ENCODE measurements around the gene COBLL1.
"Not testable (repeated sequence)": the region's sequence is repeated elsewhere in the genome, so short reads cannot be mapped to it uniquely, and the experiment has no call there.

Gene COBLL1

GRCh38 chr2:164841719-164842623, at the start of gene COBLL1:
TSS of gene COBLL1 (minus strand) at chr2:164841823. CDS start at chr2:164841196, 627 bp downstream.
- DNase-seq (ENCODE audit: insufficient read length, low spot score) (peak; percentile 28), FAIRE-seq (no peak)

GRCh38 chr2:164890544-164890943, 48.9 kb upstream of the COBLL1 start:
- no peak for DNase-seq (ENCODE audit: insufficient read length, low spot score)
- FAIRE-seq: no peak

GRCh38 chr2:164888592-164888991, 47.0 kb upstream of the COBLL1 start:
- DNase-seq (ENCODE audit: insufficient read length, low spot score): no peak
- FAIRE-seq: no peak

GRCh38 chr2:164887434-164888144, 46.0 kb upstream of the COBLL1 start:
- DNase-seq (ENCODE audit: insufficient read length, low spot score): no peak

DNA sequence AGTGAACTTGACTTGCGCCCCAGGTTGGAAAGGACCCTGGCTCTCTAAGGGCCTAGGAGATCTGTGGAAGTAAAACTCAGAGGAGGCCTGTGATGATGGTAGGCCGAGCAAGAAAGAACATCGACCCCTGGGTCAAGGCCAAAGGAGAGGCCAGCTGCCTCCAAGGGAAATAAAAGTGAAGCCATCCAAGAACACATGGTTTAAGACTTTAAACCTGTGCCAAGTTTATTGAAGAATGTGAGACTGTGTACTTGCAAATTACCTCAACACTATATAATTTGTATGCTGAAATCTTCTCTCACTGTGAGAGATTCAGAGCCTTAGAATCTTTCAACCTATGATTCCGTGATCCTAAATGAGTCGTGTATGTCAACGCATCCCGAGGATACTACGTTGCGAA, 40.7 kb upstream of the COBLL1 start:
- no peak for FAIRE-seq

More at GRCh38 chr2:164887434-164888144, 46.0 kb upstream of the COBLL1 start:
- FAIRE-seq: no peak

GRCh38 chr2:164881524-164881923, 39.9 kb upstream of the COBLL1 start:
- FAIRE-seq (no peak), DNase-seq (ENCODE audit: insufficient read length, low spot score) (no peak)

More for the DNA sequence above, 40.7 kb upstream of the COBLL1 start:
- no peak for DNase-seq (ENCODE audit: insufficient read length, low spot score)

- FAIRE-seq (no peak), DNase-seq (ENCODE audit: insufficient read length, low spot score) (no peak)
Observed at GRCh38 chr2:164879901-164880535, 38.4 kb upstream of the COBLL1 start.

- FAIRE-seq: no peak
- no peak for DNase-seq (ENCODE audit: insufficient read length, low spot score)
Observed at GRCh38 chr2:164877927-164878326, 36.3 kb upstream of the COBLL1 start.

- DNase-seq (ENCODE audit: insufficient read length, low spot score): no peak
- FAIRE-seq: no peak
Observed at GRCh38 chr2:164877169-164877568, 35.5 kb upstream of the COBLL1 start.

- FAIRE-seq: no peak
- DNase-seq (ENCODE audit: insufficient read length, low spot score): no peak
Observed at GRCh38 chr2:164875334-164876205, 33.9 kb upstream of the COBLL1 start.

- no peak for DNase-seq (ENCODE audit: insufficient read length, low spot score)
Observed at GRCh38 chr2:164873210-164873908, 31.7 kb upstream of the COBLL1 start.

DNA sequence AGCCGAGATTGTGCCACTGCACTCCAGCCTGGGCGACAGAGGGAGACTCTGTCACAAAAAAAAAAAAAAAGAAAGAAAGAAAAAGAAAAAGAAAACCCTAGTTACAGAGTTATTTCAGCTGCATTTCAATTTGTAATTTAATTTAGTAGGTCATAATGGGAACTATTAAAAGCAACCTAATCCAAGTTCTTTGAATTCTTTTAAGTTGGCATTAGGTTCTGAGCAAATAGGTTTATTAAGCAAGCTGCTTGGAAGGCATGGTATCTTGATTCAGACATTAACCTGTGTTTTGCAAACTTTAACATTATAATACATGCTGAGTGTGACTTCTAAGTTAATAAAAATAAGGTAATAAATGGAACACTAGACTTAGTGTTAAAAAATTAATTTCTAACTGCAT, 29.8 kb upstream of the COBLL1 start:
- FAIRE-seq (no peak), DNase-seq (ENCODE audit: insufficient read length, low spot score) (no peak)

More at GRCh38 chr2:164873210-164873908, 31.7 kb upstream of the COBLL1 start:
- FAIRE-seq: no peak

DNA sequence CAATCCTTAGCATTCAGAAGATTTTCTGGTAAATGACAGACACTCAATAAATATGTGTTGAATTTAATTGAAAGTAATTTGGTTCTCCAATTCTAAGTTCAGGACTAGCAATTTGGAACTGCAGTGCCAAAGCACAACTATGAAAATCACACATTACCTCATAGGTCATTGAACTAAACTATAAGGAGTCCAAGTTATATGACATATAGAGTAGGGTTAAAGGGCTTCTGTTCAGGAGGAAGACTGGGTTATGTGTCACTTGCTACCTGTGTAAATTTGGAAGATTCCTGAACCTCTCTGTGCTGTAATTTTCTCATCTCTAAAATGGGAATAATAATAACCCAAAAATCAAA, 27.8 kb upstream of the COBLL1 start:
- FAIRE-seq (no peak), DNase-seq (ENCODE audit: insufficient read length, low spot score) (no peak)

DNA sequence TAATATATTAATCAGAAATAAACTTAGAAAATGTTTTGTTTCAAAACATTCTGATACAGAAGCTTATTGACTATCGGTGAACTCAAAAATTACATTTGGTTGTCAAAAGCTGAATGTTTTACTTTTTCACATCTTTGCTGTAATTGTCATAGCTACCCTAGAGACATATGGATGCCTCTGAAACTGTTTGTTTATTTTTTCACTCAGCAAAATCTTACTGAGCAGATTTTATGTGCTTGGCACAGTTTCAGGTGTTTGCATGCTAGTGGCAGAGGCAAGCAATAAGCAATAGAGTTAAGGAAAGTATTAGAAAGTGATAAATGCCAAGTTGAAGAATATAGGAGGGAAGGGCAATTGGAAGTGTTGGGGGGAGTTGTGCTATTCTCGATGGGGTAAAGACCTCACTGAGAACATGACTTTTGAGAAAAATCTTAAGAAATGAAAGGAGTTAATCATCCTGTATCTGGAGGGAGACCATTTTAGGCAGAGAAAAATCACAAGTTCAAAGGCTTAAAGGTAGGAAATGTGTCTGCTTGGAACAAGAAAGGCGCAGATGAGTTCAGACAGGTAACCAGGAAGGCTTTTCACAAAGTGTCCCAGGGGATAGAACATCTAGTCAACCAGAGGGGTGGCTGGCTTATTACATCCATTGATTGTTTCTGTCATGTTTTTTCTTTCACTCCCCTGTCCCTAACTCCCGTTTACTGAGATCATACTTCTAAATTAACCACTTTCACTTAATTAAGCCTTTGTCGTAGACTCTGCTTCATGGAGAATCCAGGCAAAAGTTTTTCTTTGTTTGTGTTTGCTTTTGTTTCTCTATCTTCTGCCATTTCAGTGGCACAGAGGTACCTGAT, 27.2 kb upstream of the COBLL1 start:
- DNase-seq (ENCODE audit: insufficient read length, low spot score) (no peak), FAIRE-seq (no peak)

- FAIRE-seq (no peak), DNase-seq (ENCODE audit: insufficient read length, low spot score) (no peak)
Observed at GRCh38 chr2:164867779-164868397, 26.3 kb upstream of the COBLL1 start.

- not testable (repeated sequence) for FAIRE-seq; DNase-seq (ENCODE audit: insufficient read length, low spot score)
Observed at GRCh38 chr2:164866381-164866780, 24.8 kb upstream of the COBLL1 start.

DNA sequence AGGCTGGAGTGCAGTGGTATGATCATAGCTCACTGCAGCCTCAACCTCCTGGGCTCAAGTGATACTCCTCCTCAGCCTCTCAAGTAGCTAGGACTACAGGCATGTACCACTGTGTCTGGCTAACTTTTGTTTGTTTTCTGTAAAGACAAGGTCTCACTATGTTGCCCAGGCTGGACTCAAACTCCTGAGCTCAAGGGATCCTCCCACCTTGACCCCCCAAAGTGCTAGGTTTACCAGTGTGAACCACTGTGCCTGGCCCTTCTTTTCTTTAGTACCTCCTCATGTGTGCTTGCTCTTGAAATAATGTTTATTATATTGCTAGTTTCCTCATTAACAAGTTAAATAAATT, 19.0 kb upstream of the COBLL1 start:
- DNase-seq (ENCODE audit: insufficient read length, low spot score): no peak
- FAIRE-seq: no peak

DNA sequence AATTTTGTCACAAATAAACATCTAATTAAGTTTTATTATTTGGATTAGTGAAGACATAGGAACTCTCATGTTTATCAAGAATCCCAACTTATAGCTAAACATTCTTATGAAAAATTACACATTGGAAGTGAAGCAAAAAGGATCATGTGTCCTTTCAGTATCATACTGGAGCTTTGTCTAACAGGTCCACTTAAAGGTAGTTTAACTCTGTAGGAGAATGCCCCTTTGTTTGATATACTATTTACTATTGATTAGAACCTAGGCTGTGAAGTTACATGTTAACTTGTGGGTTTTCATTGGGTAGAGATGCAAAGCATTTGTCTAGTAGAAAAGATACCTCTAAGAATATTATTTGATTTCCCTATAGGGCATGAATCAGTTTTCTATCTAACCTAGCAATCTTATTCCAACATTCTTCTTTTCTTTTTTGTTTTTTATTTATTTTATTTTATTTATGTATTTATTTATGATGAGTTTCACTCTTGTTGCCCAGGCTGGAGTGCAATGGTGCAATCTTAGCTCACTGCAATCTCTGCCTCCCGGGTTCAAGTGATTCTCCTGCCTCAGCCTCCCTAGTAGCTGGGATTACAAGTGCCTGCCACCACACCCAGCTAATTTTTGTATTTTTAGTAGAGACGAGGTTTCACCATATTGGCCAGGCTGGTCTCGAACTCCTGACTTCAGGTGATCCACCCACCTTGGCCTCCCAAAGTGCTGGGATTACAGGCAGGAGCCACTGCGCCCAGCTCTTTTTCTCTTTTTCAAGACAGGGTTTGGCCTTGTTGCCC, 18.5 kb upstream of the COBLL1 start:
- FAIRE-seq: not testable (repeated sequence)

More for the DNA sequence above, 18.5 kb upstream of the COBLL1 start:
- DNase-seq (ENCODE audit: insufficient read length, low spot score): not testable (repeated sequence)
